Vagina (tissue), 2 donors: ENCODE results near the gene DLG2.

Experiments
- CTCF ChIP-seq, 3 experiments: fragments of 450-650 bp in 2 of 3; fragments of 200-600 bp in 1 of 3; sonication (generic) in 1 of 3; IDR thresholded peaks; one replicate each; pipeline ENCODE4 v1.5.1; 2017 to 2019; ENCODE audit warnings: antibody characterized with exemption in 3 of 3, mild to moderate bottlenecking in 2 of 3, moderate library complexity in 2 of 3
- POLR2A ChIP-seq, 2 donors: fragments of 450-650 bp; IDR thresholded peaks; one replicate each; pipeline ENCODE4 v1.6.1; 2017; ENCODE audit warnings: antibody characterized with exemption in 2 of 2, mild to moderate bottlenecking in 2 of 2, moderate library complexity in 2 of 2
- POLR2AphosphoS5 ChIP-seq, 2 donors: sonication (generic); formaldehyde crosslinking; IDR thresholded peaks; one replicate each; pipeline ENCODE4 v1.9.0; 2017; ENCODE audit warnings: antibody characterized with exemption in 2 of 2, mild to moderate bottlenecking in 2 of 2, low read depth in 1 of 2; ENCODE audit not compliant: insufficient read depth in 1 of 2

DNA sequence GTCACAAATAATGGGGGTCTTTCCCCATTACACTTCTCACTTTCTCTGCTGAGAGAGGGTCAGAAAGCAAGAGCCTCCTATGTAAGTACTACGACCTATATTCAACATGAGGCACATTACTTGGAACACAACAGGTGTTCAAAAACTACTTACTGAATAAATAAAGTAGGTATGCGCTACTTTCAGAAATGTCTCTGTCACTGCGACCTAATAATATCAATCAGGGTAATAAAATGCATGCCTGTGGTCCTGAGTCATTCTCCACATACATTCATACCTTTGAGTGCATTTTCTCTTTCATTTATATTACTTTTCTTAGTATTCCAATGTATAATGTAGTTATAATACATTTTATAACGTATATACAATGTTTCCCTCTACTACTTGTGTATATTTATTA lies 838.9 kb downstream of the DLG2 start:
- TF ChIP-seq CTCF (IDR thresholded peaks at IDR 0.05) (no peak), POLR2A (IDR thresholded peaks at IDR 0.05) (no peak), POLR2AphosphoS5 (IDR thresholded peaks at IDR 0.05; ENCODE audit: insufficient read depth in 1 of 2, low read depth in 1 of 2) (no peak)
